ENCODE results near the gene RPL37.
"Not testable (repeated sequence)": the region's sequence is repeated elsewhere in the genome, so short reads cannot be mapped to it uniquely, and the experiment has no call there.

RPL37 gene

DNA sequence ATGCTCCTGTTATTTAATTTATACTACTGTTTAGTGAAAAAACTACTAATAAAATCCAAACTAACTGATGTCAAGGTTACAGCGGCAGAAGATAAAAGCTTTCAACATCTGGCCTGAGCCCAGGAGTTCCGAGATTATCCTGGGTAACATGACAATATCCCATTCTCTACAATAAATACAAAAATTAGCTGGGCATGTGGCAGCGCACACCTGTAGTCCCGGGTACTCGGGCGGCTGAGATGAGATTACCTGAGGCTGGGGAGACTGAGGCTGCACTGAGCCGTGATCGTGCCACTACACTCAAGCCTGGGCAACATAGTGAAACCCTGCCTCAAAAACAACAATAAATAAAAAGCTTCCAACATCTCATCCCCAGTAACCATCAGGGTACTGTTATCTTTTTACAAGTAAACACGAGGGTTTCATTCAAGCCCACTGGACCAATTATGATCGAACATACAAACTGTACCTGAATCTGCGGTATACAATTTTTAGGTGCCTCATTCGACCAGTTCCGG, 1.3 kb downstream of the RPL37 start:
- DNase-seq = no peak

- DNase-seq = no peak
These were observed 2.7 kb downstream of the RPL37 start for GRCh38 chr5:40832345-40832744.

DNA sequence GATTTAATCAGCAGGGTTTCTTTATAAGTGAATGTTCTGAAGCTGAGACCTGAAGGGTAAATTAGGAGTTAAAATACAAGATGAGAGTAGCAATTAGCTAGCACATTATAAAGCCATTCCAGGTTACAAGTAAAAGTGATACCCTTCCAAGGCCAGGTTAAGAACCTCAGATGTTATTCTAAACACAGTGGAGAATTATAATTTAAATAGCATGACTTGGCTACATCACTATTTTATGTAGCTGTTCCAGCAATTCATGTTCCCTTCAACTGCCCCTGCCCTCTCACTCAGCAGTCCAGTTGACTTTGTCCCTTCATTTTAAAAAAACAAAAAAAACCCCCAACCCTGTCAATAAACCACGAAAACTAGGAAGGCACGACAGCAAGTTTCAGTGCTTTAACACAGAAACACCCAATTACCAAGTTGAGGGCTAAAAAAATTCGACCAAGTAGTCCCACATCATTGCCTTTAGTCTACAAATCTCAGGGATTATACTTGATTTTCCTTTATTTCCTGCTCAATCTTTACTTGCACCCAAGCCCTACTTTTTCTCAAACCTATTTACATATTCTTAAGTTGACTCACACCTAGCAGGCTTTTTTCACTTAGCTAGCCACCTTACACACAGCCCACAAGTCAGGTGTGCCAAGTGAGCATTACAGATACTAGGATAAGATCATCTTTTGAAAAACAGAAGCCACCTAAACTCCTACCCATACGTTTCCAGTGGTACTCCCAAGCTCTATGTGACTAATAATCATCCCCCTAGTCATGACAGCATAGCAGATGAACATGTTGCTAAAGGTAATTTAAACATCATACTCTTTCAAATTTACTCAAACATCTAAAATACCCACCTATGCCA, 3.4 kb downstream of the RPL37 start:
- no peak for DNase-seq

- no peak for DNase-seq
These were observed 5.1 kb downstream of the RPL37 start for GRCh38 chr5:40829748-40830533.

GRCh38 chr5:40828690-40829661, 6.0 kb downstream of the RPL37 start:
- no peak for DNase-seq

DNA sequence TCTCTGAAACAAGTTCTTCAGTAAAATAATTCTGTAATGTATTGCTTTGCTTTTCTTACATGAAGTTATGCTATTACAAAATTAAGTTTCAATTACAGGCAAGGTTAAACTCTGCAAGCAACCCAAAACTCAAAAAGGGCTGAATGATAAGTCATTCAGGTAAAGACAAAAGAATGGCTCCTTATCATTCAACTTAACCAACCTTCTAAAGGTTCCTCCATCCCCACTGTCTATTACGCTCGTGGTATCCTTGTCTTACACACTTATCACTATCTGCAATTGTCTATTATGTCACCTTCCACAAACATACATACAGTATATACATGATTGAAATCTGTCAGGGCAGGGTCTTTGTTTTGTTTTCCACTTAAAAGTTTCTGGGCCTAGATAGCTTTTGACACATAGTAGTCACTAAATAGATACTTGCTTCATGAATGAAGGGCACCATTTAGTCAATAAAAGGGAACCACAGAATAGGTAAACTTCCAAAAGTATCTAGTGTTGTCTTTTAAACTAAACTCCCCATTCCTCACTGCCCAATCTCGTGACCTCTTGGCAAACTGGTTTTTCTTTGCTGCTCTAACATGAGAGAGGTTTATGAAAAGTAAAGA, 6.9 kb downstream of the RPL37 start:
- no peak for DNase-seq

DNA sequence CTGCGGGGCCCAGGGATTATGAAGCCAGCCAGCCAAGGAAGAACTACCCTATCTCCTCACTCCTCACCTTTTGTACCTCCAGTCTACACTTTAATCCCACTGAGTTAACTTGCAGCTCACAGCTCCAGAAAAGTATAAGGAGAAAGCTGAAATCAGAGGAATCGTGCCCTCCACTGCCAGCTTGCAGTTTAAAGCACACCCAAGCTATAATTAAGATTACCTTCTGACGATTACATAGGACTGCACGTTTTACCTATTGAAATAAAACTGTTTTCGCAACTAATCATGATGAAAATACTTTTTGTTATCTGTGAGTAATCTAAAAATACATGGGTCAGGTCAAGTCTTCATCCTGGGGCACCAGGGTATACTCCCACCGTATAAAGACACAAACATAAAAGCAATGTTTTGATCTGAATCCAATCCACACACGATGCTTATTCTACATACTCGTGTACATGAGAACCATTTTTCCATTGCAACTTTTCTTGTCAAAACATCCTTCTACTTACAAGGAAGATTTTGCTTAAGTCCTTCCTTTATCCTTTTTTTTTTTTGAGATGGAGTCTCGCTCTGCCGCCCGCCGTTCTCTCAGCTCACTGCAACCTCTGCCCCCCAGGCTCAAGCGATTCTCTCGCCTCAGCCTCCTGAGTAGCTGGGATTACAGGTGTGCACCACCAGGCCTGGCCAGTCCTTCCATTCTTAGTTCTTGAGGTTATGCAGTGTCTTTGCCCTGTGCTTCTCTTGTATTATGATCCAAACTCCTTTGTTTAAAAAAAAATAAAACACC, 7.6 kb downstream of the RPL37 start:
- no peak for DNase-seq

DNA sequence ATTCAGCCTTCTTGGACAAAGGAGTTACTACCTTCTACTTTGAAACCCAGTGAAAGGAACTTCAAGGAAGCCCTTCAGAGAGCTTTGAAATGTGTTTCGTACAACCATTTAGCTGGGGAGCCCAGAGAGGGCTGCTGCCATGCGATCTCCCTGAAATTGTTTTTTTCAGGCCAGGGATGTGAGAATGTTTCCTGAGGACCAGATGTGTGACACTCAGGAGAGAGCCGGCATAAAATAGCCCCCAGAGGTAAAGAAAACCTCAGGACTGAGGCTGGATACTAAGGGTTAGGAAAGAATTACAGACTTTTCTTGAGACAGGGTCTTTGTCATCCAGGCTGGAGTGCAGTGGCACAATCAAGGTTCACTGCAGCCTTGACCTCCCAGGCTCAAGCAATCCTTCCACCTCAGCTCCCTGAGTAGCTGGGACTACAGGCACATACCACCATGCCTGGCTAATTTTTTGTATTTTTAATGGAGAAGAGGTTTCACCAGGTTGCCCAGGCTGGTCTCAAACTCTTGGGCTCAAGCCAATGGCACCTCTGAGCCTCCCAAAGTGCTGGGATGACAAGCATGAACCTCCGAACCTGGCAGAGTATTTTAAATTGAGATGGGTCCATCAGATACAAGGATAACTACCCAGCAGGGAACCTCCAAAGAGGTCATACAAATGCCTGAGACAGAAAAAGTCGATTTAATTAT, 8.4 kb downstream of the RPL37 start:
- no peak for DNase-seq

- DNase-seq = not testable (repeated sequence)
These were observed 9.5 kb downstream of the RPL37 start for GRCh38 chr5:40825461-40826043.

GRCh38 chr5:40823459-40823858, 11.6 kb downstream of the RPL37 start:
- DNase-seq = no peak

GRCh38 chr5:40813698-40814281, 21.2 kb downstream of the RPL37 start:
- DNase-seq = no peak

- DNase-seq = no peak
These were observed 22.9 kb downstream of the RPL37 start for GRCh38 chr5:40812125-40812524.

- peak in 1 of 2 experiments; percentile 15 for DNase-seq
These were observed 33.1 kb downstream of the RPL37 start for GRCh38 chr5:40801771-40802562.

DNA sequence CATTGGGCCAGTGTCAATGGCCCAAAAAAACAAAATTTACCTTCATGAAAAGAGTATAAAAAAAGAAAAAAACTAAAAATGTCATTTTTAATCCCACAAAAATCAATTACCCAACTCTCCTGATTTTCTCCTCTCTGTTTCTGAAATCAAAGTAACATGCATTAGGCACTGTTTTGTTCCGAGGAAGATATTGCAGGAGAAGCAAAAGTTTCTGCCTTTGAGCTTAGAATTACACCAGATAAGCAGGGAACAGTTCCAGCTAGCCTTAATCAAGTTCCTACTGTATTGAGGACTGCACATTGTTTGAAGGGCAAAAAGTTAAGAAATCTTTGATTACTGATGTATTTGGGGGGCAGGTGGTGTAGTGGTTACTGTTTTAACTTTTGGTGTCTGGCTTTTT, 35.8 kb downstream of the RPL37 start:
- no peak for DNase-seq

DNA sequence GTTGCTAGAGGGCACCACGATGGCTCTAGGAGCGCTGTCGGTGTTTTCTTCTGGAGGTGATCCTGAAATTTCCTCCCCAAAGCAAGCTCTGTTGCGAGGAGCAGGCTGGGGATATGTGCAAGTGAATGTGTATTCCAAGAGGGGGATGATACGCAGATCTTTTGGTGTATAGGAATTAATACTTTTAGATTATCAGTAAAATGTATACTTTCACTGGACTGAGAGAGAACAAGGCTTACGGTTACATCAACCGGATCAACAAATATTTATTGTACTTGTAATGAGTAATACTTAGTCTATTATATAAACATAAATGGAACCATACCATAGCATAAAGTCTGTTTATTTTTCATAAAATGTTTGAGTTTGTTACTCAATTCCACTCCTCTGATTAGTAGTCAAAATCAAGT, 36.2 kb downstream of the RPL37 start:
- DNase-seq = no peak

- DNase-seq = peak; percentile 92 to 96
These were observed 36.8 kb downstream of the RPL37 start, which contains the start of gene PRKAA1 for GRCh38 chr5:40798012-40798800. PRKAA1 (minus strand) TSS chr5:40798374; CDS start chr5:40798189, 185 bp downstream.

GRCh38 chr5:40797273-40798011, 37.6 kb downstream of the RPL37 start:
- DNase-seq = peak; percentile 76 to 93
